HG03558 (cell line): ENCODE results near the gene SLC30A7.
A peak's percentile ranks its signal among the peaks of the same experiment; 100 is the strongest.

ENCODE experiments used
- ATAC-seq: cut with Tn5 transposase; IDR thresholded peaks from one replicate; pipeline ENCODE4 v1.9.1; 2021; ENCODE audit warnings: moderate number of reproducible peaks; ENCODE audit not compliant: unreplicated experiment; ENCODE audit errors: extremely low read depth

Gene SLC30A7

DNA sequence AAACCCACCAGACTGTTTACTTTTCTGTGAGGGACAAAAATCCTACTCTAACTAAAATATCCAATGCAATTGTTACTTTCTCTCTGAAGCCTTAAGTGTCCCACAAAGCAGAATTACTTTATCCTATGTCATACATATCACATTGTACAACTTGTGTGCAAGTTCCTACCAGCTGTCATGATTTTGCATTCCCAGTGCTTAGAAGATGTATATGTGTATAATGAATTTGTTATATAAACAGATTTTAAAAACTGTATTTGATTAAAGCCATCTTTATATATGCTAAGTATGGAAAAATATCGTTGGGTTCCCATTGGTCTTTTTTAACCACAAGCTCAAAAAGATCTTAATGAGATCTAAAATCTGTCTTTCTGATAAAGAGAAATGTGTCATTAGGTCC lies 72.7 kb downstream of the SLC30A7 start:
- ATAC-seq: no peak

DNA sequence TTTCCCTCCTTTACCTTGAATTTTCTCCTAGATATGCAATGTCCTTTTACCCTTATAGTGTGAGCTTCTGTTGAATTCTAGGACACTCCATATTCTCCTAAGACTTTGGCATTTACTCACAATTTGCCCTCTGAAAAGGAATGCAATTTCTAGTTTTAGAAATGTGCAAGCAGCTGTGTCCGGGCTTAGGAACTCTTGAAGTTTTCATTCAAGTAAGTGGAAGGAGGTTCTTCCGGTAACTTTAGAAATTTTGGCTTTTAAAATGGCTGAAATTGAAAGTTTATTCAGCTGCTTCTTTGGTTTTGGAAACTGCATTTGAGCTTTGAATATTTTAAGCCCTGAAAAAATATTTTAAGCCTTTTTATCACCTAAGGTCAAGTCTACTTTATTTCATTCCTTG lies 73.4 kb downstream of the SLC30A7 start:
- ATAC-seq: no peak

DNA sequence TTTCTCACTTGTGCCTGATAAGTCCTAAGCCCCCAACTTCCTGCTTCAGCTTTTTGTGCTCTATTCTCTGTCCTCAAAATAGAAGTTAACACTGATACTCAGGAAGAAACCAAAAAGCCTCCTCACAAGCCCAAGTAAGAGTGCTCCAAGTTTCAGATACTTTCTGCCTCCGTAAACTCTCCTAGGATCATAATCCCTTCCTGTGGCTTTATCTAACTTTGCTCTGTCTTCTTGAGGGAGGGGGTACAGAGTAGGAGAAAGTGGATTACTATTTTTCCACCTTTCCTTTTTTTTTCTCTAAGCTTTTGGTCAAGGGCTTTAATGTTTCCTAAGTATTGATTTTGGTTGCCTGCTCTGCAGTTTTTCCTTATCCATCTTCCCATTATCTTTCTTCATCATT lies 75.1 kb downstream of the SLC30A7 start:
- no peak for ATAC-seq

DNA sequence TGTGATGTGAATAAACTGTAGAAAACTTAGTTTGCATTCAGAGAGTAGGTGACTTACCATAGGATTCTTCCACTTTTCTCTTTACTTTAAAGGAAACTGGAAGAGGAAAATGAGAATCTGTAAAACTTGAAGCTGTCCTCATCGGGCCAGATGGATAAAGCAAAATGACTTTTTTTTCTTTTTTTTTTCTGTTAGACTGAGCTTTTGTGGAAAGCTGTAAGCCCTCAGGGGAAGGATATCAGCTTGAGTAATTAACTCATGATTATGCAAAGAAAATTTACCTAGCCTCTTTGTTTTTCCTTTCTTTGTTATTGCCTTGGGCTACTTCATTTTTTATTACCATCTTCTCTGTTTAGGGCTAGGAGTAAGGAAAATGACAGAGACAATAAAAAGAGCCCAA lies 76.3 kb downstream of the SLC30A7 start:
- ATAC-seq: no peak

DNA sequence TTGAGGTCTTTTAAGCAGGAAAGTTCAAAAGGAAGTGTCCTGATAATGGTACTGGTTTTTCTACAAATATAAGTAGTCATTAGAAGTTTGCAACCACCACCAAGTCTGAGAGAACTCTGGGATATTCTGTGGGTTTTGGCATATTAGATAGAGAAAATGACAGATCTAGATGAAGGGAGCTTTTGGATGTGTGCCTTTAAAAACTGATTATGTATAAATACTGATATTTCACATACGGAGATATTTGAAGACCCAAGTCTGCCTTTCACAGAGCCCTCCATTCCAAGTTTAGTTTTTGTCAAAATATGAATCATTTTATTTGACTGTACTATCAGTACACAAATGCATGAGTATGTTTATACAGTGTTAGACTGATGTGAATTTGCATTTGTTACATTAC lies 81.0 kb downstream of the SLC30A7 start:
- ATAC-seq: no peak

DNA sequence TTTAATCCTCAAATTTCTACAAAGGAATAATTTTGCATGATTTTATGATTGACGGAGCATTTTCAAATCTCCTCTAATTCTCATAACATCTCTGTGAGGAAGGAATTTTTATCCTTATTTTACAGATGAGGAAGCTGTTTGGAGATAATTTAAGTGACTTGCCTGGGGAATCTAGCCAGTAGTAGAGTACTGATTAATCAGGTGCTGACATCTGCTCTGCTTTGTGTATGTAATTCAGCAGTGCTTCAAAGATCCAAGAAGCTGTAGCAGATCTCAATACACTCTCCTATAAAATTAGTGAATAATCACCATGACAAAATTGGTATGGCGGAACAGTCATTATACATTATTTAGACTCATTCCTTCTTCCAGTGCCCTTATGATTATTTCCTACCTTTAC lies 83.7 kb downstream of the SLC30A7 start:
- no peak for ATAC-seq

DNA sequence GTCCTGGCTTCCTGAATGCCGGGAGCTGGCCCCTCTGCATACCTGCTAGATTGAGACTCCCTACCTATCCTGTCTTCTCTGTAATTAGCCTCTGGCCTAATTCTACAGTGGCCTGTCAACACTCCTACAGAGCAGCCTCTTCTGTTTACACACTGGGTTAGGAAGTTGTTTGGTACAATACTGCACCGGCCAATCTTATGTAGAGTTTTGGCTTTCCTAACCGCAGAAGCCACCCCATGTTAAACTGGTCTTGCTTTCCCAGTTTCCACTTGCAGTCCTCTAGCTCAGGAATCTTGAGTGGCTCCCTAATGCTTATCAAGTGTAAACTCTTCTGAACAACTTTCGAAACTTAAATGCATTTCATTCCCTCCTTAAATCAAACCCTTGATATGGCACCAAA lies 86.9 kb downstream of the SLC30A7 start:
- no peak for ATAC-seq

DNA sequence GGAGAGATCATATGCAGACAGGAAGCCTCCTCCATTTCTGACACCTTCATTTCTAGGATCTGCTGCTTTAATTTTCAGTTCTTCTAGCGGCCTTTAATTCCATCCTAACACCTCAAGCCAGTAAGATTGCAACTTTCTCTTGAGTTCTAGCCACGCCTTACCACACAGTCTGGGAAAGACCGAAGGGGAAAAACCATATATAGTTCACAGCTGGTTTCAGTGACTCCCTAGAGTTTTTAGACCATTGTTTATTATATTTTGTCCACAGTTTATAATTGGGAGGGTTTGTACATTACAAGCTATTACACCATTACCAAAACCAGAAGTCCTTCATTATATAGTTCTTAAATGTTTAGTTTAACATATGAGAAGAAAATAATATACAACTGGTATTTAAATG lies 92.2 kb downstream of the SLC30A7 start:
- ATAC-seq: no peak

DNA sequence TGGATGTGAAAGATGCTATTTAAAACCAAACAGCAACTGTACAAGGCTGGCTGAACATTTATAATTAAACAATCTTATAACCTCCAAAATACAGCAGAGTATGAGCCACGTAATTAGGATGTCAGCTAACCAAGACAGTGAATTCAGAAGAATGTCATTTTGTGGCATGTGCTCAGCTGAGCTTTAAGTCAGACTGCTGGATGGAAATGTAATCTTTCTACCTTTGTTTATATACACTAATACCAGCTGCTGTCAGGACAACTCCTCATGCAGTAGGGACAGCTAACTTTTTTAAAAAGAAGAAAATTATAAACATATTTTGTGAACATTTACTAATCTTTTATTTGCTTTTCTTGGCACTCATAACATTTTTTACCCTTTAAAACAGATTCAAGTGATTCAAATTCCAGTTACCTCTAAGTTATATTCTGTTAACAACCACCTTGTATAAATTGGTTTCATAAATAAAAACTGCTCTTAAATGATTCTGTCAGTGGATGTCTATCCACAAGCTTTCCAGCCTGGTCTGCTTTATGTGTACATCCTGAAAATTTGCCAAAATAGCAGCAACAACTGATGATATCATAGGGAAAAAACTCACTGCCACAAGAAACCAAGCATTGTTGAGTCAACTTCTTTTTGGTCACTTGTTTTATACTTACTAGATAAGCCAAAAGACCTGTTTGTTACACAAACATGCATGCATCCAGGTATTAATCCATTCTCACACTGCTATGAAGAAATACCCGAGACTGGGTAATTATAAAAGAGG lies 93.6 kb downstream of the SLC30A7 start:
- ATAC-seq: no peak

DNA sequence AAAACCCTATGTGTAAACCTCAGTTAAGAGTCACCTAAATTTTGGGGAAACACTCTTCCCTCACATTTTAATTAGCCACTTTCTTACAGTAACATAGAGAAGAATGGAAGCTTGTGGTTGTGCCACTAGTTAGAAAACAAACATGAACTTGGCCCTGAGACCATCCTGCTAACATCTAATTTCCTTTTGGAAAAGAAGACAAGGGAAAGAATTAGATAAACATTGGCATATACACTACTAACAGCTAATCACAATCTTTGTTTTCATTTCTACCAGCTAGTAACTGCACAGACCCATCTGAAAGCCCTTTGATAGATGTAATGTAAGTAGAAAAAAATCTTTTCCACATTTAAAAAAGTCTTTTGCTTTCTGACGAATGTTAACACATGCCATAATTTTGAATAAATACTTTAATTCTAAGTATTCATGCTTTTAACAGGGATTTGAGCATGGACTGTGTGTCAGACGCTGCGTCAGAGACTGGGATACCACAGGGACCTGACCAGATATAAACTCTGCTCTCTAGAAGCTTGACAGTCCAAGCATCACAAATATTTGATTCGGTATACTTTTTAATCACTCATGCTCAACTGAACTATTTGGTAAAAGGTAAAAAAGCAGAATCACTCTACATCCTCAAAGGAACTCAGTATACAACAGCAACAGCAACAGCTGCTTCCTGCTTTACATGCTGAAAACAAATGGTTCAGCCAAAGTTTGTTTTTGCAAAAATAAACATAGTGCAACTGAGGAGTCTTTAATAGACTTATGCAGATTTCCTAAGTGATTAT lies 99.5 kb downstream of the SLC30A7 start:
- no peak for ATAC-seq

DNA sequence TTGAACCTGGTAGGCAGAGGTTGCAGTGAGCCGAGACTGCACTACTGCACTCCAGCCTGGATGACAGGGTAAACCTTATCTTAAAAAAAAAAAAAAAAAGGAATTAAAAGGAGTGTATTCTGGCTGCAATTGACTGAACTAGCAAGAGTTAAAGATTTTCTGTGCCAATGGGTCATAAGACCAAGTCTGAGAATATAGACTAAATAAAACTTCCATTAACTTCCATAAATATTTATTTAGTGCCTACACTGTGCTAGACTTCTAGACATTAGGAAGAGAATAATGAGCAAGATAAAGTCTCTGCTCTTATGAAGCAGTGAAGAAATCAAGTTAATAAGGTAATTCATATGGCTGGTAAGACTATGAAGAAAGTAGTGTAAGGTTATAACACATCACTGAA lies 102.5 kb downstream of the SLC30A7 start:
- ATAC-seq: no peak

DNA sequence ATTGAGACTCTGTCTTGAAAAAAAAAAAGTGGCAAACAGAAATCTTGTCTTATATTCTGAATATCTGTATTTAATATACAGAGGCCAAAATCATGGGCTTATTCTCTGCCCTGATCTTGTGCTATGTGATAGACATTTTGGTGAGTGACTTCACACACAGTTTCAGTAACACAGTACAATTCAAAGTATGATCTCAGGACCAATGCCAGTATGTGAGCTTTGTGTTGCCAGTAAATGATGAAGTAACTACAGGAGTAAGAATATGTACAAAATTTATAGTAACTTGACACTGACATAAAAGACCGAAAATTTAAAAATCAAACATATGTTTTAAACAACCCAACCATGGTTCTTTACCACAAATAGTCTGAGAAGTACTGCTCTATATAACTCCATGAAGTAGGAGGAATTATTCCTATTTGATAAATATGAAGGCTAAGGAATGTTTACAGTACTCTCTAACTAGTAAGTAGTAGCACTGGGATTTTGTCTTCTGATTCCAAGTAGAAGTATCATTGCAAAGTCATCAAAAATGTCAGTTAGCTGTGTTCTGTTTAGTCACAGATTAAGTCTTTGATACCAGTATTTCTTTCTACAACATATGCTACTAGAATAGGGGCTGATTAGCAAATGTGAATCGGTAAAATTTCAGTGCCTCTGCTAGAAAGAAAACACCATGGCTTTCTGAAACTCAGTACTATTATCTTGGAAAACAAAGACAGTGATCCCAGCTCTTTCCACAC lies 104.4 kb downstream of the SLC30A7 start:
- ATAC-seq: no peak

DNA sequence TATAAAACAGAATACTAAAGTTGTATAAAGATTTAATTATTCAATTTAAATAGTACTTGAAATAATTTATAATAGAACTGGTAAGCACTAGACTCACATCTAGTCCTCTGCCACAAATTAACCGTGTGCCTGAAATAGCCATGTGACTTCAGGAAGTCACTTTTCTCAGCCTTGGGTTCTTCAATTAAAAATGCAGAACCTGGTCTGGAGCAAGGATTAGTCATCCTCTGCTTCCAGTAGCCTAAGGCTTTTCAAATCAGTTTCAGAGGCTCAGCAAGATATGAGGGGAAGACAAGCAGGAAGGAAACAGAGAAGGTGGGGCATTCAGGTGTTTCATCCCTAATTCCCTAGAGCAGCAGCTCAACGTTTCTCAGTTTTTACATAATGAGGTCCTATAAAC lies 106.7 kb downstream of the SLC30A7 start:
- ATAC-seq: no peak

DNA sequence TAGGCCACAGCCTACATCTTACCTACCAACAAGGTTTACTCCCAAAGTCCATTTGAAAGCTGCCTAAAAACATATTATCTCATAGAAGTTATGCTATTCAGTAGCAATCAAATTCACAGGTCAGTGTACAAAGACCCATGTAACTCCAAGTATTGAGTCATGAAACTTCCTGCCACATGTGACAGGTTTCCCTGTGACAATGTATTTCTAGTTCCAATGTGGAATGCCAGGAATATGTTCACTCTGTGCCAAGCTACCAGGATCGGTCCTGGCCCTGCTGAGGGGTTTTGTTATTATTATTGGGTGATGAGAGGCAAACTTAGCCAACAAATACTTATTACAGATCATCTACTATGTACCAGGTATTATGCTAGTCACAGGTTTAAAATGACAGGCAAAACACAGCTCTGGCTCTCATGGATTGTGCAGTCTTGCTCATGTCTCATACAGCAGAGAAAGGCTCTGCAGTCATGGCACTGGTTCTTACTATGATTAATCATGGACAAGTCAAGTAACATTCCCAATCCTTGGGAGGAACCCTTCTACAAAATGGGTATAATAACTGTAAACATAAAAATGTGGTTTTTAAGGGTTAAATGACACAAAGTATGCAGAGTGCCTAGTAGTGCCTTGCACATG lies 107.2 kb downstream of the SLC30A7 start:
- ATAC-seq: no peak

DNA sequence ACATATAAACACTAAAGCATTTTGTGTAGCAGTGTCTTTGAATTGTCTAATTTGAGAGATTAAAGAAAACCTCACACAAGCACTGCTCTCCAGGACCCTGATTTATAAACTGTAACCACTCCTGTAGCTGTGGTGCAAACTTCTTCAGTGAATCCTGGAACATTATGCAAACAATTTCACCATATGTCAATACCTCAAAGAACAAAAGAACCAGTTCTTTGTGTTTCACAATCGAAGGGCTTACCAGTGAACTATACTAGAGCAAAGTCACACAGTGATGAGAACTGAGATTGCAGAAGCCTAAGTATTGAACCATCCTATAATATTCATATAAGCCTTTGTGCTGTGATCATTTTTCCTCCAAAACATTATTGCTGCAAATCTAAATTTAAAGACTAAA lies 108.2 kb downstream of the SLC30A7 start:
- peak; percentile 44 for ATAC-seq

DNA sequence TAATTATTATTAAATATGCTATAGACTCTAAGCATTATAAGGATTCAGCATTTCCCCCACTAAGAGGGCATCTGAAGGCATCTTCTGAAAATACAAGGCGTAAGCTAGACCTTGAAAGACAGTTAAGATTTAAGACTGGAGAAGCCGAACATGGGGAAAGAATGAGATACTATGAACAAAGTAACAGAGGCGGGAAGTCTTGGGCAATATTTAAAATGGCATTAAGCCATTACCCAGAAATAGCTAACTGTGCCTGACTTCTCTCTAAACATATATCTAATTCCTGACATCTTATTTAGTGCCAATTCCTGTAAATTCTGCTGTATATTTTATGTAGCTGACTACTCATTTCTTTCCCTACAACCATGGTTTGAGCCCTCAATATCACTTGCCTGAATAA lies 108.8 kb downstream of the SLC30A7 start:
- ATAC-seq: no peak

DNA sequence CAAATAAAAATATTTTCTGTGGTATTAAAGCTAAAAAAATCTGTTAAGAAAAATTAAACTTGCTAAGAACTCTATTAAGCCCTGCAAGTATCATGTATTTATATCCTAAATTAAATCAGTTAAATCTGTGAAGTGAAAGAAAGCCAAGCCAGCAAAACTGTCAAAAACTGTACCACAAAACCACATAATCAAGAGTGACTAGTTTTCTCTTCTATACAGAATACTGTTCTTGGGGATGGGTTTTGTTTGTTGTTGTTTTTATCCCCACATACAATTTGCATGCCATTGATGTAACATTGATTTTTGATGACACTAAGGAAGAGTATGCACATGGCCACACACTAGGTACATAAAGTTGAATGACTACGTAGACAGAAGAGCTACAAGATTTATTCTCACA lies 109.3 kb downstream of the SLC30A7 start:
- no peak for ATAC-seq

DNA sequence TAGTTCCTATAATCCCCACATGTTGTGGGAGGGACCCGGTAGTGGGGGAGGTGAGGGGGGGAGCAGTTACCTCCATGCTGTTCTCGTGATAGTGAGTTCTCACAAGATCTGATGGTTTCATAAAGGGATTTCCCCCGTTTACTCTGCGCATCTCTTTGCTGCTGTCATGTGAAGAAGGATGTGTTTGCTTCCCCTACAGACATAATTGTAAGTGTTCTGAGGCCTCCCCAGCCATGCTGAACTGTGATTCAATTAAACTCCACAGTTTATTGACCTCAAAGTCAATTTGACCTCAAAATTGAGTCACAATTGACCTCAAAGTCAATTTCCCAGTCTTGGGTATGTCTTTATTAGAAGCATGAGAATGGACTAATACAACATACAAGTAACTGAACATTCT lies 110.0 kb downstream of the SLC30A7 start:
- no peak for ATAC-seq

DNA sequence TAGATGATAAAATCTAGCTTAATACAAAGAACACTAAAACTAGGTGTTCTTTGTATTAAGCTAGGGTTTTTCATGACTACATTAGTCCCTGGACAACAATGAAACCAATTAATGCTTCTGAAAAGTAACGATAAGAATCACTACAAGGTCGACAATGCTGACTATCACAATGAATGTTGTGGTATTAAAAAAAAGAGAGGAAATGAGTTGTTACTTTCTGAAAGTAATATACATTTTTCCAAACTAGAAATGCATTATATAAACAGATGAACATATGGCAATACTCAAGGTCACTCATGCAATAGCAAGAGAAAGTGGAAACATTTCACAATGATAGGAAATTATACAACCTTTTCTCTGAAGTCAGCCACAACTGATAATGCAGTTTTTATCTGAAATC lies 110.7 kb downstream of the SLC30A7 start:
- ATAC-seq: no peak

DNA sequence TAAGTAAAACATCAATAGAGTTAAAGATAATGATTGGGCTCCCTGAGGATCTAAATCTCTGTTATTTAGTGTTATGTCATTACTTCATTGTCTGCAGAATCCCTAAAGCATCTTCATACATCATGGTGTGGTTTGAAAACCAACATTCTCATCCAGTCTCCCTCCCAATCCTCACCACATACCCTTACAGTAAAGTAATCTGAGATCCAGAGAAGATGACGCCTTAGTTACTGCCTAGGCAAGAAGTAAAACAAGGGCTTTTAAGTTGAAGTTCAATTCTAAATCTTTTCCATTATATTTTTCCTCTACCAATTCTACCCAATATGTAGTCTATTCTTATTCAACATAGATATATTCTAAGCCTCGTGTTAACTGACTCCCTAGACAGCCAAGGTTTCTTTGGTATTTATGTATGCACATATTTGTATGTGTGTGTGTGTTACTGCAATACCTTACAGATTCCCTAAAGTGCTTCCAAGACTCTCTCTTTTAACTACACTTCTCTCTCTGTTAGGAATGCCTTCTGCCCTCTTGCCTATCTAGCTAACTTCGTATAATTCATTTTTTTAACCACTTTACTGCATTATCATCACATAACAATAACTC lies 112.4 kb downstream of the SLC30A7 start:
- no peak for ATAC-seq
